ENCODE data around the gene MTA2. TPM values are rescaled to one million over a fixed set of nuclear protein-coding genes. Genes with fewer than 3 reads are reported as not detected.
A peak's percentile ranks its signal among the peaks of the same experiment; 100 is the strongest.

The MTA2 gene
- total RNA-seq, 4 donors from 2014 or later, result 107 to 125 (median 110) TPM

GRCh38 chr11:62595124-62595523 is 6.5 kb downstream of the MTA2 start:
- Histone ChIP-seq H3K4me3 (no peak overlapping the region), H3K36me3 (peaks cover 50% of the 10 kb centered on the region), H3K9me3 (no peaks in the 10 kb centered on the region), H3K27me3 (no peaks in the 10 kb centered on the region), H3K4me1 (peaks cover 55% of the 10 kb centered on the region), H3K27ac (no peak overlapping the region)
- DNase-seq (ENCODE audit: low spot score in 2 of 2), result no peak
- TF ChIP-seq POLR2A (IDR thresholded peaks at IDR 0.05), result no peak
- TF ChIP-seq EP300 (IDR thresholded peaks at IDR 0.05), result no peak
- TF ChIP-seq POLR2AphosphoS5 (IDR thresholded peaks at IDR 0.05), result no peak
- TF ChIP-seq CTCF (IDR thresholded peaks at IDR 0.05), result no peak
- WGBS, result 91% methylated on average over 8 of the region's 8 CpGs

GRCh38 chr11:62593434-62594044 is 8.1 kb downstream of the MTA2 start:
- peaks cover 54% of the 10 kb centered on the region for H3K36me3 ChIP-seq
- peak; percentile 87 to 88 for DNase-seq (ENCODE audit: low spot score in 2 of 2)
- H3K27ac ChIP-seq, result no peak overlapping the region

DNA sequence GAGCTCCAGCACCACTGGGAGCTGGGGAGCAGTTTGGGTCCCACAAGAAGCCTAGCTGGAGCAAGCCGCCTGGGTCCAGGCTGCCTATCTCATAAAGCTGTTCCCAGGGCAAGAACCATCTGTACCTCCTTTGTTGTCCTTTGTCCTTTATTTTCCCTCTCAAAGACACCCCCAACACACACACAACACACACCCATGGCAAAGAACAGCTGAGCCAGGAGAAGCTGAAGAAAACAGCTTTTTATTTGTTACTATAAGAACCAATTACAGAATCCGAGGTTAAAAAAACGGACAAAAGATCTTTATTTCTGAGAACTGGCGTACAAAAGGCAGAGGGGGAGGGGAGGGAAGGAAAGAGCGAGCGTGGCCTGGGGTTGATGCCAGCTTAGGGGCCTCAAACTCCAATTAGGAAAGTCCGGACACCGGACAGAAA is 8.7 kb downstream of the MTA2 start:
- TF ChIP-seq EP300 (IDR thresholded peaks at IDR 0.05) (no peak), POLR2A (IDR thresholded peaks at IDR 0.05) (no peak), CTCF (IDR thresholded peaks at IDR 0.05) (no peak), POLR2AphosphoS5 (IDR thresholded peaks at IDR 0.05) (no peak)
- H3K27ac ChIP-seq, result peak overlapping the region; percentile 95
- H3K4me1 ChIP-seq, result peaks cover 42% of the 10 kb centered on the region
- H3K27me3 ChIP-seq, result no peaks in the 10 kb centered on the region
- no peak for DNase-seq (ENCODE audit: low spot score in 2 of 2)
- no peaks in the 10 kb centered on the region for H3K9me3 ChIP-seq
- H3K36me3 ChIP-seq, result peaks cover 53% of the 10 kb centered on the region
- WGBS, result 62% methylated on average over 8 of the region's 8 CpGs
- peak overlapping the region; percentile 88 for H3K4me3 ChIP-seq

More at GRCh38 chr11:62593434-62594044, 8.1 kb downstream of the MTA2 start:
- Histone ChIP-seq H3K9me3 (no peaks in the 10 kb centered on the region), H3K4me1 (peaks cover 48% of the 10 kb centered on the region), H3K4me3 (no peak overlapping the region), H3K27me3 (no peaks in the 10 kb centered on the region)
- WGBS, result 48% methylated on average over 13 of the region's 13 CpGs
- TF ChIP-seq CTCF (IDR thresholded peaks at IDR 0.05) (peak; percentile 28 to 56), POLR2A (IDR thresholded peaks at IDR 0.05) (no peak), POLR2AphosphoS5 (IDR thresholded peaks at IDR 0.05) (peak in 1 of 3 donors; percentile 26)

DNA sequence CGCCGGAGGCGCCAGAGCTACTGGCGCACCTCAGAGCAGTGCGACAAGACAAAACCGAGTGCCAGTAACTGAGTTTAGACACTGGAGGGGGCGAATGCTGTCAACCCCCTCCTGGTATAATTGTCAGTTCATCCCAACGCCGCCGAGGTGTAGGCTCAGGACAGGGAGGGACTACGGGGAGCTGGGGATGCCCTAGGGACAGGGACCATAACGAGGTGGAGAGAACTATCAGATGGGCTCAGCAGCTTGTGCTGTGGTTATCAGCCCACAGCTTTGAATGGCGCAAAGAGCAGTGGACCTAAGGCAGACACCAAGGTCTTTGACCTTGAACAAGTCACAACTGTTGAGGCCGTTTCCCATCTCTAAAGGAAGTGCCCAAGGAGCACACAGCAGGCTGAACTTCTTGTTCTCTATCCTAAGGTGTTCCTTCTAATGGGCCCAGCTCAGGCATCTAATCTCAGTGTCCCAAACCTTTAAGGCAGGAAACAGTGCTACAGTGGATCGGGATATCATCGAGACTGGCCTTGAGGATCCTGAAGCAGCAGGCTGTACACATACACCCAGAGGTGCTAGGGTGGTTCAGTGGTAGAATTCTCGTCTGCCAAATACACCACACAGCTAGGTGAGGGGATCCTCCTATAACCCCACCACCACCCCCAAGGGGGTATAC is 9.4 kb downstream of the MTA2 start:
- Histone ChIP-seq H3K27me3 (no peaks in the 10 kb centered on the region), H3K4me1 (peaks cover 38% of the 10 kb centered on the region), H3K27ac (peak overlapping the region; percentile 95), H3K36me3 (peaks cover 53% of the 10 kb centered on the region), H3K9me3 (no peaks in the 10 kb centered on the region), H3K4me3 (peak overlapping the region; percentile 88)
- no peak for DNase-seq (ENCODE audit: low spot score in 2 of 2)
- 13% methylated on average over 12 of the region's 17 CpGs for WGBS
- no peak for TF ChIP-seq POLR2AphosphoS5 (IDR thresholded peaks at IDR 0.05)
- no peak for TF ChIP-seq EP300 (IDR thresholded peaks at IDR 0.05)
- TF ChIP-seq POLR2A (IDR thresholded peaks at IDR 0.05), result no peak
- TF ChIP-seq CTCF (IDR thresholded peaks at IDR 0.05), result no peak

GRCh38 chr11:62591448-62592145 is 10.1 kb downstream of the MTA2 start, which contains the start of gene TUT1:
TSS of gene TUT1 (minus strand) at chr11:62591523. CDS start at chr11:62591485, 38 bp downstream.
- peak within 1 kb of the TSS; percentile 95 for H3K27ac ChIP-seq
- no peaks in the 10 kb centered on the region for H3K27me3 ChIP-seq
- H3K4me1 ChIP-seq, result peaks cover 38% of the 10 kb centered on the region
- H3K9me3 ChIP-seq, result no peaks in the 10 kb centered on the region
- peak within 1 kb of the TSS; percentile 88 for H3K4me3 ChIP-seq
- no peak for TF ChIP-seq EP300 (IDR thresholded peaks at IDR 0.05)
- TF ChIP-seq POLR2A (IDR thresholded peaks at IDR 0.05), result peak; percentile 62 to 83
- TF ChIP-seq POLR2AphosphoS5 (IDR thresholded peaks at IDR 0.05), result peak; percentile 82 to 99 (median 97)
- peak in 1 of 2 donors; percentile 7 for TF ChIP-seq CTCF (IDR thresholded peaks at IDR 0.05)
- WGBS, result 0% methylated on average over 34 of the region's 58 CpGs
- DNase-seq (ENCODE audit: low spot score in 2 of 2), result peak; percentile 98 to 99
- H3K36me3 ChIP-seq, result peaks cover 50% of the 10 kb centered on the region

Data from suprapubic skin (tissue), 4 donors.